CD4-positive, alpha-beta T cell treated with Interleukin-10 for 1 hour (primary cell): ENCODE measurements around the gene HDAC4.

Experiments used
- DNase-seq: peaks from one replicate; pipeline ENCODE4 v3.0.0-alpha.2; 2020

HDAC4 gene

GRCh38 chr2:239305771-239306170, 95.0 kb downstream of the HDAC4 start:
- DNase-seq, result no peak

GRCh38 chr2:239305222-239305575, 95.6 kb downstream of the HDAC4 start:
- no peak for DNase-seq

- DNase-seq, result no peak
These were observed 96.1 kb downstream of the HDAC4 start for GRCh38 chr2:239304533-239305221.

DNA sequence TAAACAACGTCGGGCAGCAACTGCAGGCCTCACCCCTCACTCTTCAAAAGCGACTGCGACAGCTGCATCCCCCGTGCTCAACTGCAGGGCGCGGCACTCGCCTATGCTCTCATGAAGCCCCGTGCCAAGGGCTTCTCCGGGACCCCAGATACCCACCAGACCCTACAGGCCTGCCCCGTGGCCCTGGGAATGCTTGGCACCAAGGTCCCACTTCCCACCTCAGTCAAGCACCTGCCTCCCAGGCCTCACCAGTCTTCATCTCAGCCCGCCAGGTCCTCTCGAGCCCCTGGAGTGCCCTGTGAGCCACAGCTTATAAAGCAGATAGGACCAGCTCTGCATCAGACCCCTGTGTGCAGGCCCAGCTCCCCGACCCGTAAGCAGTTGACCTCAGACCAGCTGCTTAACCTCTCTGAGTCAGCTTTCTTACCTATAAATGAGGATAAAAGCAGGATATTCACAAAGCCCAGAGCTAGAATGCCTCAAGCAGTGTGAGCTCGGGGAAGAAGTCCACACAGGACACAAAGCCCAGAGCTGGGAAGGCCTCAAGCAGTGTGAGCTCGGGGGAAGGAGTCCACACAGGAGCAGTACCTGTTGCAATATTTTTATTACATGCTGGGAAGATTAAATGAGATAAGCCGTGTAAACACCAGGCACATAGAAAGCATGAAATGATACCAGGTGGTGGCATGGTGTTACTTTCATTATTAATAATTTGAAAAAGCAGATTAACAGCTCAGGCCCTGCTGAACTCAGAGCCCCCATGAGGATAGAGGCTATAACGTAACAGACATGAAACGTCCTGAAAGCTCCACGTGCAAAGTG, 96.9 kb downstream of the HDAC4 start:
- DNase-seq, result no peak

DNA sequence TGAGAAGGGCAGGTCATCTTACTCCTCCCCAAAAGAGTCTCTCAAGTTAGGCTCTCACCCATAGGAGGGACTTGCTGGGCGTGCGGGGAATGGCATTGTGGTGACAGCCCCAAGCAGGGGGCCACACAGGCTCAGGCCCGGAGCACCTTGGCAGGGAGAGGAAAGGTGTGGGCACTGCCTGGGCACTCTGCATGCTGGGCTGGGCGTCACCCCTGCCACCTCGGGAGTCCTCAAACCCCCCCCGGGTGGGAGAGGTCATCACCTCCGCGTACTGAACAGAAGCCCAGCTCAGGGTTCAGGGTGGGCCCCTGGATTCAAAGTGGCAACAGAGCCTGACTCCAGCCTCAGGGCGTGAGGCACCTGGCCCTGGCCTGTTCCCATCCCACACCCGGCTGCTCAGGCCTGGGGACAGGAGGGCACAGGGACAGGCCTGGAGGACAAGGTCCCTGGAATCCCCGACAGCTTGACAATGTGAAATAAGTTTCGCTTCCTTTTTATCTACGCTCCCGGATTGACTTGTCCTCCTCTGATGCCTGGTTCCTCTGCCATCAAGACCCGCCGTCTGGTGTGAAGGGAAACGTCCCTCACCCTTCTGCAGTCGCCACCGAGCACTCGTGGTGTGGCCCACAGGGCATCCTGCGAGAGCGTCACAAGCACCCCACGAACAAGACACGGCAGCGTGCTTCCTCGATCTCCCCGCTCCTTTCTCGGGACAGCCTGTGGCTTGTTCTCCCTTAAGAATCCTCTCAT, 97.8 kb downstream of the HDAC4 start:
- DNase-seq, result no peak

DNA sequence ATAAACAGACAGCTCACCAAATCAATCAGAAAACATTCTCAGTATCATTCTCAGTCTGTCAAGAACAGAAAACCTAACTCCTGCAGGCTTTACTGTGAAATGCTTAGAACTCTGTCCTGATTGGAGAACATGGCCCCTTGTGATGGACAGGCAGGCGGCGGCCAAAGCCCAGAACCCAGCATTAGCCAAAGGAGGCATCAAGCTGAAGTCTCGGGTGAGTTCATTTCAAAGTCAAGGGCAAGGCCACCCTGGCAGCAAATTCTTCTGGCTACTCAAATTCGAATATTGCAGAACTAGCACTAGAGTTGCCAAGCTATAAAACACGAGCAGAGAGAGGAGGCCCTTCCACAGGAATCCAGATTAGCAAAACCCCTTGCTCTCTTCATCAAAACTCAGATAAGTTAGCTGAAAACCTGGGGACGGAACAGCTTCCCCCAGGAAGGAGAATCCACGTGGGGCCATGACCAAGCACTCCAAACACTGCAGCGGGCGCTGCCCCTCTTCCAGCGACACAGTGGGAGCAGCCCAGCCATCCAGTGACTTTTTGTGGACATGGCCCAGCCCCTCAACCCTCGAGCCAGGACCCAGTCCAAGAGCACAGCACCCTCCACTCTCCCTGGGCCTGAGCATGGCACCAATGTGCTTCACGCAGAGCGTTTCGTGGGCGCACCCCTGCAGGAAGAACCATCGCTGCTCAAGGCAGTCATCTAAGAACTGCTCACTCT, 98.6 kb downstream of the HDAC4 start:
- no peak for DNase-seq

GRCh38 chr2:239300871-239301735, 99.7 kb downstream of the HDAC4 start:
- DNase-seq, result no peak

DNA sequence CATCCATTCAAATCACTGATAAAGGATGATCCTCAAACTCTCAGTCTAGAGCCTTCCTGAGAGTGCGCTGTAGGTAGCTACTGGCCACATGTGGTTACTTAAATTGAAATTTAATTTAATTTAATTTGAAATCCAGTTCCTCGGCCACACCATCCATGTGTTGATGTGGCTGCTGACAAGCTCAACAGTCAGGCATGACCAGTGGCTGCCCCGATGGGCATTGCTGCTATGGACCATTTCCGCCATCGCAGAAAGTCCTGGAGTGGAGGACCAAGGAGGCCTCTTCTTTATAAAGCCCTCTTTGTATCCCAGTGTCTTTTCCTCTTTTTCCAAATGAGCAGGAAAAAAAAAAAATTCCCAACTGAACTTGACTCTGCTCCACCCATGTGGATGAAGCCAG, 100.6 kb downstream of the HDAC4 start:
- DNase-seq, result no peak

GRCh38 chr2:239299218-239299939, 101.4 kb downstream of the HDAC4 start:
- no peak for DNase-seq

DNA sequence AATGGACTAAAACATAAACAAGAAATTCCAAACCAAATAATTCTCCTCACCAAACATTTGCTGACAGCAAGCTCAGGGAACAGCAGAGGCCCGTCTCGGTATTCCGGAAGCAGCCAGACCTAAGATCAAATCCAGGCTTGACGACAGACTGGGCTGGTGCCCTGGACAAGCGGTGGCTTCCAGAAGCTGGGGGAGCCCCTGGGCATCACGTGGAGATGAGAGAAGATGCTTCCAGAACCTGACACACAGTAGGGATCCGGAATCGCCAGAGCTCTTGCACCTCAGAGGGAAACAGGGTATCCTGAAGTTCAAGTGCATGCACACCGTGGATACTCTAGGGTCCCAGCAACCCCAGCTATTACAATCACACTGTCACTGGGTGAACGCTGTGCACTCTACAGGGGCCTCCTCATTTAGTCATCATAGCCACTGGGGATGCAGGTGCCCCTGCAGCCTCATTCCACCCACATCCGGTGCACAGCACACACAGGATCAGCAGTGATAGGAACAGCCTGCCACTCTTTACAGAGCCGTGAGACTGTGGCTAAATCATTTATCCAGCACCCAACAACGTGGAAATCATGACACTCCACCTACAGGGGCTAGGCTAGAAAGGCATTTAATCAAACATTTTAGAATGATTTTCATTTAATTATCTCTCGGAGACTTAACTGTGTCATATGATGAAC, 102.6 kb downstream of the HDAC4 start:
- DNase-seq, result peak; percentile 79

DNA sequence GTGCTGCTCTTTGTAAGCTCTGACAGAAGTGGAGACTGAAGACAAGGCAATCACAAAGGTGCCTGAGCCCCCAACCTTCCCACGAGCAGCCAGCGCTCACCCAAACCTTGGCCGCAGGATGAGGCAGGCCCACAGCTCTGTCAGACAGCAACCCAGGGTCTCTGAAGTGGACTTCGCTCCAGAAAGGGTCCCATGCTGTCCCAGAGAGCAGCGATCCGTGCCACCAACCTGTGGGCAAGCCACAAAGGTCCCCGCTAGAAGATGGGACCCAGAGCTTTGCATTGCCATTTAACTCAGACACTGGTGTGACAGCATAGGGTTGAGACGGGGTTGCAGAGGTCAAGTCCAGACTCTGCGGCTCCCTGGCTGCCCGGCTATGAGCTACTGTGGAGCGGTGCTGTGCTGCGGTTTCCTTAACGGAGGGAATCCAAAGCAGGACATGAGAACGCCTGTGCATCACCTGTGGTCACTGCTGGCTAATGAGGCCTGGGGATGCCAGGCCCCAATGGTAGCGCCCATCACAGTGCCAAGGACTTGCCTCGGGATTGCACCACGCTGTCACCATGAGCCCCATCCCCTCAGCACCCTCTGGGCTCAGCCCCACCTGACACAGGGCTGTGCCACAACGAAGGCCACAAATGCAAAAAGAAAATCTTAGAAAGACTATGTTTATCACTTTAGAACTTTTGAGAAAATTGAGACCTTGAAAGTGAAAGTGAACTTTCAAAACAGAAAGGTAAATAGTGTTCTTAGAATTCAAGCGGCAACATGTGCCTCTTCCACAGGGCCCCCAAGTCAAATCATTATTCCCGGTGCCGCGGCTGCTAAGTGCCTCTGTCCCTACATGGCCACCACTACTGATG, 103.4 kb downstream of the HDAC4 start:
- DNase-seq, result no peak

DNA sequence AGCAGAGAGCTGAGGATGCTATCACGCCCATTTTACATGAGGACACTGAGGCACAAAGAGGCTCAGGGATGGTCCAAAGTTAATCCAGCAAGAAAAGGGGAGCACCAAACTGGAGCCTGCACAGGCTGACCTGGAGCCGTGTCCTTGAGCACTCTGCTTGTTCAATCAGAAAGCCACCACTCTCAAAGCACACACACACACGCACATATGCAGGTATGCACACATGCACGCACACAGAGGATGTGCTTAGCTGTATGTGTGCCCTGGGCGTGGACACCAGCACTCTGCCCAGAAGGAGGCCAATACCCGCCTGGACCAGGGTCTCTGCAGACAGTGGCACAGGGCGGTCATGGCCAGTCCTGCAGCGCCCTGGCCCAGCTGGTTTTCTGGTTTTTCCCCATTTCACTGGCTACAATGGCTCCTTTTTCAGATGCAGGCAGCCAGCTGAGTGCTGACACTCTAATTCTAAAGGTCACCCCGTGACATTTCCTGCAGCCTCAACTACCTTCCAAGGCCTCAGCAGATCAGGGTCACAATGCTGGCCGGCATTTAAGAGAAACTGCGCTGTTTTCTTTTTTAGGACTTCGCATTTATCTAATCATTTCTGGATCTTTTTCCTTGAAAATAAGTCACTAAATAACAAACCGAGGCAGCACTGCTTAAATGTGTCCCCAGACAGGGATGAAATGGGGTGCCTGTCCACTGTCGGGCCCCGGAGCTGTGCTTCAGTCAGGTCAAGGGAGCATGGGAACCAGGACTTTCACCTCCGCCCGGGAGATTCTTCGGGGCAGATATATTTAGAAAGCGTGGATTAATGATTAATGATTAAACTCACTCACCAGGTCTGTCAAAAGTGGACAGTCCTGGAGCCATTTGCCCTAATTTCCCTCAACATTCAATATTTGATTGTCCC, 104.5 kb downstream of the HDAC4 start:
- DNase-seq, result no peak

GRCh38 chr2:239295377-239296019, 105.3 kb downstream of the HDAC4 start:
- no peak for DNase-seq

- DNase-seq, result no peak
These were observed 106.2 kb downstream of the HDAC4 start for GRCh38 chr2:239294571-239295054.

GRCh38 chr2:239293775-239294430, 106.9 kb downstream of the HDAC4 start:
- DNase-seq, result peak; percentile 45

- DNase-seq, result no peak
These were observed 107.7 kb downstream of the HDAC4 start for GRCh38 chr2:239292959-239293774.
